ENCODE results near the gene NR6A1.

The NR6A1 gene

DNA sequence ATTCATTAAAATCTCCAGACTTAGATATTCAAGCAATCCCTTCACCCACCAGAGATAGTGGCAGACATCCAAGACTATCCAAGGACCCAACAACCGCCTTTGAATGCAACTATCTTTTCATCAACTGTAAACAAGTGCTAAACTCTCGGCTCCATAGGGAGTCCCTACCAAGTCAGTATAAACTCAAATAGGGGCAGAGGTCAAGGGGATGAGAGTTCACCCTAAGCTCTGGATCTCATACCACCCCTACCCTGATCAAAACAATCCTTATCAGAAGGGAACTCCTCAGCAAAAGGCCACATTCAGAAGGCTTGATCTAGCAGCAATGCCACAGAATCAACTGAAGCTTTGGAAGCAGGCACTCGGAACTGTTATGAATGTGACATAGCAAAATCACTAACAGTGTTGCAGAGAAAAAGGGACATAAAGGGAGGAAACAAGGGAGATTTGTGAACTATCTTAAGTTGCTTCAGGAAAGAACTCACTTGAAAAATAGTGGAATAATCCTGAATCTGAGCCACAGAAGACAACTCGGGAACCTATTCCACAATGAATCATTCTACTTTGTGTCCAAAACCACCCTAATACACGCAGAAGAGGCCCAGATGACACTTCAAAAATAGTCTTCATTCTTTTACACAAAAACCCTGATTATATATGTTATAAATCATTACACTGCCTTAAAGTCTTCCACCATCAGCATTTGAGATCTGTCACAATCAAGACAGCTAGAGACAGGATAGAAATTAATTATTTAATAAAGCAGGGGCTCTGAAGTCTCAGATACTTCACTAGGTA lies 49.8 kb downstream of the NR6A1 start:
- no peak for DNase-seq

DNA sequence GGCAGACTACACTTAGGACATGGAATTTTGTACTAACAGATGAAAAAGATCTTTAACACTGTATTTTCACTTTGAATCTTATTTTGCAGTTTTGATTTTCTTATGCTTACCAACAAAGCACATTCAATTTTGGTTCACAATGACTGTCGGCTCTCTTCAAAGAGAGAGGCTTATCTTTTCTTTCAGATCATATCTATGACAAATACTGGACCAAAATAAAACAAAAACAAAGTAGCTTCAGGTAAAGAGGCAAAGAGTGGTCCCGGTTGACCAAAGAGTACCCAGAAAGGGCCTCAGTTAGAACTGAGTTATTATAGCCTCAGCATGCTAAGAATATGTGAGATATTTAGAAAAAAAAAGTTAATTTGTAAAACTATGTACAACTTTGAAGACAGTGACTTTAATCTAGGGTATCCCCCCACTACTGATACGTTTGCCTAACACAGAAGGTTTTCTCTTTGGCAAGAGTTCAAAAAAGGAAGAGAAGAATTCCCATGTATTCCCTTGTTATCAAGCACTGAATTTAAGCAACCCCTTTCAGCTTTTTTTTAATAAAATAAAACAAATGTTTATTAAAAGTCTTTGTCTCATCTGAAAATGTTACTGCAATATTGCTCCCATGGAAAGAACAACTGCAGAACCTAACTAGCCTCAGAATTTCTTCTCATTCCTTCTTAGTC lies 50.5 kb downstream of the NR6A1 start:
- no peak for DNase-seq

DNA sequence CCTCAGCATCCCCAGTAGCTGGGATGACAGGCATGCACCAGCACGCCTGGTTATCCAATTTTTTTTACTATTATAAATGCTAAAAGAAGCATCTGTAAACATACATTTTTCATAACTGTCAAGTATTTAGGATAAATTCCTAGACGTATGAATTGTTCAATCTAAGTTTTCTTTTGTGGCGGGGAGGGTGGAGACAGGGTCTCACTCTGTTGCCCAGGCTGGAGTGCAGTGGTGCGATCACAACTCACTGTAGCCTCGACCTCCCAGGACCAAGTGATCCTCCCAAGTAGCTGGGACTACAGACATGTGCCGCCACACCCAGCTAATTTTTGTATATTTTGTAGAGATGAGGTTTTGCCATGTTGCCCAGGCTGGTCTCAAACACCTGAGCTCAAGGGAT lies 52.2 kb downstream of the NR6A1 start:
- no peak for DNase-seq

DNA sequence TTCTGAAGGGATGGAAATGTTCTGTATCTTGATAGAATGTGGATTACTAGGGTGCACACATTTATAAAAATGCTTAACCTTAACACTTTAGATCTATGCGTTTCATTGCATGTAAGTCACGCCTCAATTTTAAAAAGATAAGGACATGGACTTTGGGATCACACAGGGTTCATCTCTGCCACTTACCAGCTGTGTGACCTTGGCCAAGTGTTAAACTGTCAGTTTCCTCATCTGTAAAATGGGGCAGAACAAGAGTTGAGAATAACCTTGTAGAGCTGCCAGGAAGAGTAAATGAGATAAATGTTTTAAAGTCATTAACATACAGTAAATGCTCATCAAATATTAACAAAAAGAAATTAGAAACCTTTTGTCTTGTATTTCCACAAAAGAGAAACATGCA lies 53.5 kb downstream of the NR6A1 start:
- DNase-seq: no peak

- no peak for DNase-seq
Measured at GRCh38 chr9:124716808-124717207, 54.3 kb downstream of the NR6A1 start.

DNA sequence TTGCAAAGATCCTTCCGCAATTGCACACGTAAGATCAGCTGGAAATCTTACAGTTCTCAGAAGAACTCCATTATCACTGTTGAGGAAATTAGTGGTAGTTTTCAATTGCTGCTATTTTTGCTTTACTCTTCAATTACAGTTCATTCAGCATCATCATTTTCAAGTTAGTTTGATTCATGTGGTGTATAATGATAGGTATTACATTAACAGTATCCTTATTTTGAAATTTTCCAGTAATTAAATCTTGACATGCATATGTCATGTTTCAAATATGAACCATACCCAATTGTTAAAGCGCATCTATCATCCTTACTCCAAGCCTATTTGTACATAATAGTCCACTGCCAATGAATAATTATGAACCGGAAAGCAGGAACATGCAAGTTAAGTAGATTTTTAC lies 60.3 kb downstream of the NR6A1 start:
- no peak for DNase-seq

GRCh38 chr9:124709292-124709690 lies 61.8 kb downstream of the NR6A1 start:
- no peak for DNase-seq

GRCh38 chr9:124708633-124709291 lies 62.3 kb downstream of the NR6A1 start:
- no peak for DNase-seq

DNA sequence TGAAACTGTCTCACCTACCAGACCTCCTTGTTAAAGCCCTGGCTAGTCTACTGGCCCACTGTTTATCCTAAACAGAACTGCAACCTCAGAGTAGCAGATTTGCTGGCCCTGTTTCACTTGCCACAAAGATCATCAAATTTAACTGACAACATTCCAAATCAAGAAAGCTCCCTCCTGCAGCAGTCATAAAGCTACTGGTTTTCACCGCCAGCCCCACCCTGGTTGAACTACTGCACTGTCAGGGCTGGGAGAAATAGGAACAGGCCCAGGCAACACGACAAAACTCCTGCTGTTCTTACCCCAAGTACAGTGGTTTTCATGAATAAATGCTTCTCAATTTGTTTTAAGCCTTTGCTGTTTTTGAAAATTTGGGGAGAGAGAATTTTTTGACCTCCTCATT lies 63.0 kb downstream of the NR6A1 start:
- no peak for DNase-seq

DNA sequence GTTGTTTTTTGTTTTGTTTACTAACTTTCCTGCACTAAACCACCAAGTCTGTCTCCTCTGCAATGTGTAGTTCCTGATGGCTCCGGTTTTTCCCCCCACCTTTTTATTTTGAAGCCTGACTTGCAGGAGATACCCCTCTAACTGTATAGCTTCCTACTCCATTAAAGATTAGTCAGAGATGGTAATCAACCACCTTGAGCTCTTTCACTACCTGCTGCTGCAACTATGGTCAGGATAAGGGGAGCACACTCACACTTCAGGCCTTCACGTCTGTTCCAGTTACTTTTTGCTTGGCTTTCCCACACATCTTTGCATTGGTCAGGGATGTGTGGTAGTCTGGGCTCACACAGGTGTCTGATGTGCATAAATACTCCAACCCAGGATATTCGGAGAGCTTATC lies 63.4 kb downstream of the NR6A1 start:
- no peak for DNase-seq

- DNase-seq: no peak
Measured at GRCh38 chr9:124706685-124707084, 64.4 kb downstream of the NR6A1 start.

GRCh38 chr9:124699575-124699974 lies 71.5 kb downstream of the NR6A1 start:
- no peak for DNase-seq

DNA sequence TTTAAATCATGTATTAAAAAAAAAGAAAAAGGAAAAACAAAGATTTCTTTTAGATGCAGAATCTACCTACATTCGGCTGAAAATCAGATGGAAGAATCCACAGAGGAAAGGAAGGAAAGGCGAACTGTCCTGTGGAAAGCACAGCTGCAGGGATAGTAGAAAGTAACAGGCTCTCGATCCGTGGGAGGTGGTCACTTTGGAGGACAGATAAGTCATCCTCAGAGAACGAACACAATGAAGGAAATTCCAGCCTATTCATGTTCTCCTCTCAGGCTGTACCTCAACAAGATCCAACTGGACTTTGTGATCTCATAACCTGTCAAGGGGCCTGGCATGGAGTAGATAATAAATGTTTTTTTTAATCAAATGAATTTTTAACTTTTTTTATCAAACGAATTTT lies 72.8 kb downstream of the NR6A1 start:
- DNase-seq: no peak

- no peak for DNase-seq
Measured at GRCh38 chr9:124697326-124698200, 73.5 kb downstream of the NR6A1 start.

DNA sequence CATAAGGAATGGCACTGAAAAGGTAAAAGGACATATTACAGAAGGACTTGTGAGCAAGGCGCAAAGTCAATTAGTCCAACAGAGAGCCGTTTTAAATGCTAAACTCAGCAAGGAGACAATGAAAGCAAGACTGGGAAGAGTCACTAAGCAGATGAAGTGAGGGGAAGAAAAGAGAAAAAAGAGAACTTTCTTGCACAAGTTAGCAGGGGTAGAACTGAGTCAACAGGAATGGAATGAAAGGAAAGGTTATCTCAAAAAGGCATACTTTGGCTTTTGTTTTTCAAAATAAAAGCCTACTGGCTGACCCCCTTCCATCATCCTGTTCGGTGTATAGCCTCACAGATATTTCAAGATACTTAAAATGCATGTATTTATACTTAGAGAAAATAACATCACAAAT lies 75.0 kb downstream of the NR6A1 start:
- DNase-seq: no peak

DNA sequence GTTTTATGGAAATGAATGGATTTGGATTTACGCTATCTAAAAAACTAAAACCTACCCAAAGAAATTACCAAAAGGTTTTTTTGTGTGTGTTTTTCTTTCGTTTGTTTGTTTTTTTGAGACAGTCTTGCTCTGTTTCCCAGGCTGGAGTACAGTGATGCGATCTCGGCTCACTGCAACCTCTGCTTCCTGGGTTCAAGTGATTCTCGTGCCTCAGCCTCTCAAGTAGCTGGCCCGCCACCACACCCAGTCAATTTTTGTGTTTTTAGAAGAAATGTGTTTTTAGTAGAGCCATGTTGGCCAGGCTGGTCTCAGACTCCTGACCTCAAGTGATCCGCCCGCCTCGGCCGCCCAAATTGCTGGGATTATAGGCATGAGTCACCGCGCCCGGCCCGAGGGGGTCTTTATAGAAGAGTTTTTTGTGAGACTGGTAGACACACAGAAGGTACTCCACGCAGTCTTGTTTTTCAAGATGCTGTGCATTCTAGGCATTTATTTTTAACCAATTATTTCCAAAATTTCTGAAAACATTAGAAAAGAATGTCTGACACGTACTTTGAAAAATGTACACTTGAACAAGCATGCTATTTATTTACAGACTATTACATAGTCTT lies 75.7 kb downstream of the NR6A1 start:
- no peak for DNase-seq

- no peak for DNase-seq
Measured at GRCh38 chr9:124694414-124695279, 76.5 kb downstream of the NR6A1 start.

GRCh38 chr9:124693403-124693802 lies 77.7 kb downstream of the NR6A1 start:
- no peak for DNase-seq

DNA sequence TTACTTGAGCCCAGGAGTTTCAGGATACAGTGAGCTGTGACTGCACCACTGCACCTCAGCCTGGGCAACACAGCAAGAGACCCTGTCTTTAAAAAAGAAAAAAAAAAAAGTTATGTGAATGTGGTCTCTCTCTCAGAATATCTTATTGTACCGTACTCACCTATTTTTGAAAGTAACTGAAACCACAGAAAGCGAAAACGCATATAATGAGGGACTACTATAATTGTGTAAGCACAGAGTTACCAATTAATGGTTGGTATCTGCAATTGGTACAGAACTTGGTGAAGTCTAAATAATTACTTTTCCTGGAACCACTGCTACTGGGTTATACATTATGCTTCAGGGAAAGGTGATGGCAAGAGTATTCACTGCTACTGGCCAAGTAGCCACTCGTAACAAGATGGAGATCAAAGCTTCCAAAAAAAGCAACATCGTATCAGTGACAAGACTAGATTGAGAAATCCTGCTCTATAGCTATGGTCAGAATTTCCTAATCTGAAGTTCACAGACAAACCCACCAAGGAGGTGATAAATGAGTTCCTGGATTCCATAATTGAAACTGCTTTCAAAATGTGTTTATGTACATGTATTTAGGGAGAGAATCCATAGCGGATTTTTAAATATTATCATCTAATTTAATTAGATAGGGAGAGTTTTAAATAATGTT lies 82.7 kb downstream of the NR6A1 start:
- DNase-seq: no peak

DNA sequence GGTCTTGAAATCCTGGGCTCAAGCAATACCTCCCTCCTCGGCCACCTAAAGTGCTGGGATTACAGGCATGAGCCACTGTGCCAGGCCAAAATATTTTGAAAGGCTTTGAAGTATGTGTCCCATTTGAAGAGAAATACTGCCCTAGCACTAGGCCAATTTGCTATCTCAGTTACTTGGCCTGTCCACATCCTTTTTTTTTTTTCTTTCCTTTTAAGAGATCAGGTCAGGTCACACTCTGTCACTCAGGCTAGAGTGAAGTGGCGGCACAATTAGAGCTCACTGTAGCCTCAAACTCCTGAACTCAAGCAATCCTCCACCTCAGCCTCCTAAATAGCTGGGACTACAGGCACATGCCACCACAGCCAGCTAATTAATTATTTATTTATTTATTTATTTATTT lies 84.2 kb downstream of the NR6A1 start:
- no peak for DNase-seq

DNA sequence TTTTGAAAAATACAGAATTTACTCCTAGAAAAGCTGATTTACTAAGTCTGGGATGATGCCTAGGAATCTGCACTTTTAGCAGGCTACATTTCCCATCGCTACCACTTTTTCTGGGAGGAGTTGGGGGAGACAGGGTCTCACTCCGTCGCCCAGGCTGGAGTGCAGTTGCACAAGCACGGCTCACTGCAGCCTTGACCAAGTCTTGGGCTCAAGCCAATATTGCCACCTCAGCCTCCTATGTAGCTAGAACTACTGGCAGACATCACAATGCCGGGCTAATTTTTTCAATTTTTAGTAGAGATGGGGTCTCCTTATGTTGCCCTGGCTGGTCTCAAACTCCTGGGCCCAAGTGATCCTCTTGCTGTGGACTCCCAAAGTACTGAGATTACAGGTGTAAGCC lies 85.9 kb downstream of the NR6A1 start:
- no peak for DNase-seq

Data from effector CD4-positive, alpha-beta T cell (primary cell).